ENCODE results near the gene SERPINC1.
"Not testable (repeated sequence)": the region's sequence is repeated elsewhere in the genome, so short reads cannot be mapped to it uniquely, and the experiment has no call there.

The SERPINC1 gene

DNA sequence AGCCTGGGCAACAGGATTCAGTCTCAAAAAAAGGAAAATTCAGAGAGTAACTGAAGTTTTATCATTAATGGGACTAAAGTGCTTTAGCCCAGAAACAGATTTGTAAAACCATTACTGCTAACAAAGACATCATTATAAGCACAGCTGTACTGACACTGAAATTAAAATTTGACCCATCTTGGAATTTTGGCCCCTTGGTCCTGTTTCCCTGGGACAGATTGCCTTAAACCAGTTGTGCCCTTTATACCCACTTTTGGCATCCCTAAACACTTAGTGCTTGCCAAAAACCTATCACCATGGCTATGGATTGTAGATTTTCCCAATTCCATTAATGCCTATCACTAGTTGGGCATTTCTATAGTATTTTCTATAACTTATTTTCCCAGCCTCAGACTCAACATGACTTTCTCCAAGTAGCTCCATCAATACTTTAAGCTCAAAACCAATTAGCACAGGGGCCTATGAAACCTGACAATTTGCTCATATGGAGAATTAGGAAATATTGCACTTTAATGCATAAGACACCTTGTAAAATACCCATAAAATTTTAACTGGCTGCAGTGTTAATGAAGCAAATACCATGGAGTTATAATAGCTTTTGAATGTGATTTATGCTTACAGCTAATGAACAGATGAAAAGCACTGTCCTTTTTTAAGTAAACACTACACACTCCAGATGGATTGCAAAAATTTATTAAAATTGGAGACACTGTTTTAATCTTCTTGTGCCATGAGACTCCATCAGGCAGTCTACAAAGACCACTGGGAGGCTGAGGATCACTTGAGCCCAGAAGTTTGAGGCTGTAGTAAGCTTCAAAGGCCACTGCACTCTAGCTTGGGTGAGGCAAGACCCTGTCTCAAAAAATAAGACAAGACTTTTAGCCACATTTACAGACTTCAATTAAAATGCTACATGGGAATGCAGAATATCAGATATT, 53.6 kb downstream of the SERPINC1 start:
- in situ Hi-C loops (cut with MboI; ENCODE audit: low sequenced_read_pairs) = no loop called here

DNA sequence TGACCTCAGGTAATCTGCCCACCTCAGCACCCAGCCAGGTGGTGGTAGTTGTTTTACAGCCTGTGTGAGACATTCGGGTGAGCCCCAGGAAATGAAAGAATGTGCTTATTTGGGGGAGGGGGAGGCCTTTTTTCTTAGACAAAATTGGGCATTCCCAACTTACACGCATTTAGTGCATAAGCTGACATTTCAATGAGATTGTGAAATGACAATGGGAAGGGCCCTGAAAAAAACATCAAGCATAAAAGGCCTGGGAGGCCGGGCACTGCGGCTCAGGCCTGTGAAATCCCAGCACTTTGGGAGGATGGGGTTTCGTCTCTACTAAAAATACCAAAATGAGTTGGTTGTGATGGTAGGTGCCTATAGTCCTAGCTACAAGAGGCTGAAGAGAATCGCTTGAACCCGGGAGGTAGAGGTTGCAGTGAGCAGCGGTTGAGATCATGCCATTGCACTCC, 54.3 kb downstream of the SERPINC1 start:
- in situ Hi-C loops (cut with MboI; ENCODE audit: low sequenced_read_pairs) = no loop called here

DNA sequence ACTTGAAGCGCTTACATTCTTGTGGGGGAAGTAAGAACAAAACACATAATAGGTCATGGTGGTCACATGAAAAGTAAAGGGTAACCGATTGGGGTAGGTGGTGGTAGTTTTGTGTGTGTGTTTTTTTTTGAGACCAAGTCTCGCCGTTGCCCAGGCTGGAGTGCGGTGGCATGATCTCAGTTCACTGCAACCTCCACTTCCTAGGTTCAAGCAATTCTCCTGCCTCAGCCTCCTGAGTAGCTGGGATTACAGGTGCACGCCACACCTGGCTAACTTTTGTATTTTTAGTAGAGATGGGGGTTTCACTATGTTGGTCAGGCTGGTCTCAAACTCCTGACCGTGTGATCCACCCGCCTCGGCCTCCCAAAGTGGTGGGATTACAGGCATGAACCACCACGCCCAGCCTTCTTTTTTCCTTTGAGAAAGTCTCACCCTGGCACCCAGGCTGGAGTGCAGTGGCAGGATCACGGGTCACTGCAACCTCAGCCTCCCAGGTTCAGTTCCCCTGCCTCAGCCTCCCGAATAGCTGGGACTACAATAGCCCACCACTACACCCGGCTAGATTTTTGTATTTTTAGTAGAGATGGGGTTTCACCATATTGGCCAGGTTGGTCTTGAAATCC, 54.9 kb downstream of the SERPINC1 start:
- in situ Hi-C loops (cut with MboI; ENCODE audit: low sequenced_read_pairs) = not testable (repeated sequence)

DNA sequence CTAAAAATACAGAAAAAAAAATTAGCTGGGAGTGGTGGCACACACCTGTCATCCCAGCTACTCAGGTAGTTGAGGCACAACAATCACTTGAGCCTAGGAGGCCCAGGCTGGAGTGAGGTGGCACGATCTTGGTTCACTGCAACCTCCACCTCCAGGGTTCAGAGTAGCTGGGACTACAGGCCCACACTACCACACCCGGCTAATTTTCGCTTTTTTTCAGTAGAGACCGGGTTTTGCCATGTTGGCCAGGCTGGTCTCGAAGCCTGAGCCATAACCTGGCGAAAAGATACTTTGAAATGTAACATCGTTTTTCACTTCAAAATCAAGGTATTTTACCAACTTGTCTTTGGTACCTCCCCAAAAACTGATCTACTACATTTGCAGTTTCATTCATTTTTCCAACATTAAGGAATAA, 55.4 kb downstream of the SERPINC1 start:
- in situ Hi-C loops (cut with MboI; ENCODE audit: low sequenced_read_pairs) = no loop called here

DNA sequence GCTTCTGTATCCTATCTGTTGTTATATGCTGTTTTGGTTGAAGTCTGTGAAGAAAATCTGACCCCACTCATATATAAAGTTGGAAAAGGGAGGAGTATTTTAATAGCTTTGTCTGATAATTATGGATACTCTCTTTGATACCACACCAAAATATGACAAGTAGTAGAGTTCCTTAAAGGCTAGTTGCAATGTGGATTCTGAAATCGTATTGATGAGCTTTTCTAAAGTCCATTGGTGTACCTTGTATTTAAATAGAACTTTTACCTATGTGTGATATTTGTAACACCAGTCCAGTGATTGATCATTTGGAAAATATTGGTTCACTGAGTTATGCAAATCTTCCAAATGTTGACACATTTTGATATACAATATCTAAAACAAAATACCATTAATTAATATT, 57.1 kb downstream of the SERPINC1 start:
- in situ Hi-C loops (cut with MboI; ENCODE audit: low sequenced_read_pairs) = no loop called here

DNA sequence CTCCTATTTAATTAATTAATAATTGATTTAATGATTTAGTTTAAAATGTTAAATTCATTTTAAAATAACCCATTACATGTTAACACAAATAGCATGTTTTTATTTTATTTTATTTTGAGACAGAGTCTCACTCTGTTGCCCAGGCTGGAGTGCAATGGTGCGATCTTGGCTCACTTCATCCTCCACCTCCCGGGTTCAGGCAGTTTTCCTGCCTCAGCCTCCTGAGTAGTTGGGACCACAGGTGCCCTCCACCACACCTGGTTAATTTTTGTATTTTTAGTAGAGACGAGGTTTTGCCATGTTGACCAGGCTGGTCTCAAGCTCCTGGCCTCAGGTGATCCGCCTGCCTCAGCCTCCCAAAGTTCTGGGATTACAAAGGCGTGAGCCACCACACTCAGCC, 57.6 kb downstream of the SERPINC1 start:
- in situ Hi-C loops (cut with MboI; ENCODE audit: low sequenced_read_pairs) = not testable (repeated sequence)

DNA sequence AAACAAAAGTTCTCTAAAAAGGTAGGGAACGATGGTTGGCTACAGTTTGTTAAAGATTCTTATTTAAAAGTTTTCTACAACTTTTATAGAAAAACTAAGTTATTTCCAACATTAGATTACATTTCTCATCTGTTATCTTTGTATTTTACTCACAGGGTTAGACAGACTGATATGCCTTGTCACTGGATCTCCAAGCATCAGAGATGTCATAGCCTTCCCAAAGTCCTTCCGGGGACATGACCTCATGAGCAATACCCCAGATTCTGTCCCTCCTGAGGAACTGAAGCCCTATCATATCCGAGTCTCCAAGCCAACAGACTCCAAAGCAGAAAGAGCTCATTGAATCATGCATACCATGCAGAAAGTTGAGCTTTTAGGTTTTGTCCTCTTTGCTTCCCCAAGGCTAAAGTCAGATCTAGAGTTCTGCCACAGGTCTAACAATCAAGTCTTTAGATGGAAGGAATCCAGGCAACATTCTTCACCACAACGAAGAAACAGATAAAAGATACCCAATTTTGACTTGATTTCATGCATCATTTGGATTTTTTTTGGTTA, 59.7 kb downstream of the SERPINC1 start:
- in situ Hi-C loops (cut with MboI; ENCODE audit: low sequenced_read_pairs) = no loop called here

DNA sequence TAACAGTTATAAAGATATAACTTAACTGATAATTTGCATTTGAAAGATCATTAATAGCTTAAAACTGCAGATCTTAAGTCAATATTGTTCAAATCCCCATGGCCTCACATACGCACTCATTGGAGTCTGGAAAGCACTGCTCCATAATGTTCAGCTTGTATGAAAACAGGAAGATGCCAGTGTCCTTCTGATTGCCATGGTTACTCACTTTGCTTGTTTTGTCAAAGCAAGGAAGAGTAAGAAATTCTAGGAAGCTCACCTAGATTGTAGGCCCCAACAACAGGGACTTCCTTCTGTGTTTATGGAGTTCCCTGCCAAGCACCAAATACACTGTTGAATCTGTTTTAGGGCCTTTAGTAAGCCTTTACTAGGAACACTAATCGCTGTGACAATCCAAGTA, 60.2 kb downstream of the SERPINC1 start:
- in situ Hi-C loops (cut with MboI; ENCODE audit: low sequenced_read_pairs) = no loop called here

DNA sequence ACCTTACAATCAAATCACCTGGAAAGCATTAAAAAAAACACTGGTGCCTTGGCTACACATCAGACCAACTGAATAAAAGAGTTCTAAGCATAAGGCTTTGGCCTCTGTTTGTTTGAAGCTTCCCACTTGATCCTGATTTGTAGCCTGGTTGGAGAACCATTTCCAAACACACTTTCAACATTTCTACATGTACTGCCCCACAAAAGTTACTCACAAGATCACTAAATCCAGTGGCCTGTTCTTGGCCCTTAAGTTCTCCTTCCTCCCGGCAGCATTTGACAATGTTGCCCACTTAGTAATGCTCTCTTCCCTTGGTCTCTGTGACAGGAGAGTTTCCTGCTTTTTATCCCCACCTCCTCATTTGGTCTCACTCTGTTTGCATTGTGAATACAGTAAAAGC, 61.1 kb downstream of the SERPINC1 start:
- in situ Hi-C loops (cut with MboI; ENCODE audit: low sequenced_read_pairs) = no loop called here
